ENCODE results near the gene RANBP3L.
"Not testable (repeated sequence)": the region's sequence is repeated elsewhere in the genome, so short reads cannot be mapped to it uniquely, and the experiment has no call there.

RANBP3L gene

GRCh38 chr5:36202521-36202961 is 99.2 kb downstream of the RANBP3L start:
- no peak for DNase-seq (ENCODE audit: low read depth, low spot score)
- Histone ChIP-seq H3K4me1 (ENCODE audit: insufficient read depth, insufficient read length) (no peaks in the 10 kb centered on the region), H3K36me3 (ENCODE audit: insufficient read depth, insufficient read length, low read length) (peaks cover under 1% of the 10 kb centered on the region), H3K9ac (ENCODE audit: insufficient read length, low read depth) (no peak overlapping the region), H3K27me3 (ENCODE audit: insufficient read depth, insufficient read length) (no peaks in the 10 kb centered on the region), H3K4me3 (ENCODE audit: insufficient read length, low read depth) (no peak overlapping the region), H3K9me3 (ENCODE audit: insufficient read depth, low read length) (no peaks in the 10 kb centered on the region)
- TF ChIP-seq ZNF274 (IDR thresholded peaks at IDR 0.05; ENCODE audit: low read depth, low read length) (no peak), SUZ12 (IDR thresholded peaks at IDR 0.05; ENCODE audit: extremely low read depth, insufficient read depth, insufficient read length) (no peak)

DNA sequence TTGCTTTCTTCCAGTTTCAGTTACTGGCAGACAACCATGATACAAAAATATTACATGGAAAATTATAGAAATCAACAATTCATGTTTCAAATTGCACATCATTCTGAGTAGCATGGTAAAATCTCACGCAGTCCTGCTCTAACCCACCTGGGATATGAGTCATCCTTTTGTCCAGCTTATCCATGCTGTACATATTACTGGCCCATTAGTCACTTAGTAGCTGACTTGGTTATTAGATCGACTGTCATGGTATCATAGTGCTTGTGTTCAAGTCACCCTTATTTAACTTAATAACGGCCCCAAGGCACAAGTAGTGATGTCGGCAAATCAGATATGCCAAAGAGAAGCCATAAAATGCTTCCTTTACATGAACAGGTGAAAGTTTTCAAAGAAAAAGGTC is 101.2 kb downstream of the RANBP3L start:
- Histone ChIP-seq H3K4me3 (ENCODE audit: insufficient read length, low read depth) (no peak overlapping the region), H3K9ac (ENCODE audit: insufficient read length, low read depth) (no peak overlapping the region), H3K4me1 (ENCODE audit: insufficient read depth, insufficient read length) (no peaks in the 10 kb centered on the region), H3K9me3 (ENCODE audit: insufficient read depth, low read length) (no peaks in the 10 kb centered on the region), H3K27me3 (ENCODE audit: insufficient read depth, insufficient read length) (no peaks in the 10 kb centered on the region), H3K36me3 (ENCODE audit: insufficient read depth, insufficient read length, low read length) (peaks cover 9% of the 10 kb centered on the region)
- DNase-seq (ENCODE audit: low read depth, low spot score): no peak
- no peak for TF ChIP-seq SUZ12 (IDR thresholded peaks at IDR 0.05; ENCODE audit: extremely low read depth, insufficient read depth, insufficient read length)
- TF ChIP-seq ZNF274 (IDR thresholded peaks at IDR 0.05; ENCODE audit: low read depth, low read length): no peak
- TF ChIP-seq YY1 (IDR thresholded peaks at IDR 0.05; ENCODE audit: insufficient read depth, insufficient read length): no peak

GRCh38 chr5:36199620-36200019 is 102.1 kb downstream of the RANBP3L start:
- Histone ChIP-seq H3K9me3 (ENCODE audit: insufficient read depth, low read length) (no peaks in the 10 kb centered on the region), H3K9ac (ENCODE audit: insufficient read length, low read depth) (no peak overlapping the region), H3K4me3 (ENCODE audit: insufficient read length, low read depth) (no peak overlapping the region), H3K4me1 (ENCODE audit: insufficient read depth, insufficient read length) (no peaks in the 10 kb centered on the region), H3K36me3 (ENCODE audit: insufficient read depth, insufficient read length, low read length) (peaks cover 15% of the 10 kb centered on the region), H3K27me3 (ENCODE audit: insufficient read depth, insufficient read length) (no peaks in the 10 kb centered on the region)
- TF ChIP-seq ZNF274 (IDR thresholded peaks at IDR 0.05; ENCODE audit: low read depth, low read length) (no peak), YY1 (IDR thresholded peaks at IDR 0.05; ENCODE audit: insufficient read depth, insufficient read length) (no peak)
- no peak for DNase-seq (ENCODE audit: low read depth, low spot score)

DNA sequence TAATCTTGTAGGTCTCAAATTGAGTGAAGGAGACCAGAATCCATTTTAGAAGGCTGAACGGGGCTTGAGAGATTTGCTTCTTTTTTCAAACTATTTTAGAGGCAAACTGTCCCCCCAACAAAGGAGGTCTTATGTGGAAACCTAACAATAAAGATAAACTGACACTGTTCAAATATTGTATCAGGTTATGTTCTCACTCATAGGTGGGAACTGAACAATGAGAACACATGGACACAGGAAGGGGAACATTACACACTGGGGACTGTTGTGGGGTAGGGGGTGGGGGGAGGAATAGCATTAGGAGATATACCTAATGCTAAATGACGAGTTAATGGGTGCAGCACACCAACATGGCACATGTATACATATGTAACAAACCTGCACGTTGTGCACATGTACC is 102.9 kb downstream of the RANBP3L start:
- not testable (repeated sequence) for H3K27me3 ChIP-seq (ENCODE audit: insufficient read depth, insufficient read length); H3K4me3 ChIP-seq (ENCODE audit: insufficient read length, low read depth); DNase-seq (ENCODE audit: low read depth, low spot score); H3K4me1 ChIP-seq (ENCODE audit: insufficient read depth, insufficient read length); H3K9me3 ChIP-seq (ENCODE audit: insufficient read depth, low read length); H3K9ac ChIP-seq (ENCODE audit: insufficient read length, low read depth)
- H3K36me3 ChIP-seq (ENCODE audit: insufficient read depth, insufficient read length, low read length): peaks cover 15% of the 10 kb centered on the region
